IMR-90 (cell line): Measurements from ENCODE around the gene ERVH48-1. TPM values are rescaled to one million over a fixed set of nuclear protein-coding genes. Genes with fewer than 3 reads are reported as not detected.

Experiments
- ATAC-seq: fragments of 200-7000 bp; cut with Tn5 transposase; 2 replicates; pipeline ENCODE4 v1.9.1; 2020; ENCODE audit warnings: low read depth, mild to moderate bottlenecking, moderate library complexity
- BruUV-seq: library from RNA; stranded (reverse); fragments of 400-500 nt; replicated peaks from 2 replicates; lab custom pipeline; 2021; lab: Mats Ljungman, UMichigan
- CTCF ChIA-PET: fragments of 300-600 bp; formaldehyde crosslinking; extraction: SDS; loops from one replicate; lab custom pipeline; 2021; ENCODE audit warnings: antibody characterized with exemption; lab: Yijun Ruan, JAX
- POLR2A ChIA-PET: fragments of 300-600 bp; sonication (Branson Sonifier 250); formaldehyde crosslinking; loops from one replicate; lab custom pipeline; 2022; ENCODE audit warnings: antibody characterized with exemption; ENCODE audit not compliant: unreplicated experiment; lab: Charles Lee
- DNase-seq: peaks from one replicate; pipeline ENCODE4 v3.0.0; 2013
- H2AFZ ChIP-seq: replicated peaks from 2 replicates; pipeline ENCODE3; 2013; ENCODE audit warnings: low read length, mild to moderate bottlenecking; ENCODE audit not compliant: poor library complexity
- H2AK5ac ChIP-seq: 2 replicates; pipeline ENCODE4 v1.6.1; 2013; ENCODE audit warnings: low read depth, low read length, inconsistent platforms
- H2AK9ac ChIP-seq: replicated peaks from 2 replicates; pipeline ENCODE3; 2013; ENCODE audit warnings: mild to moderate bottlenecking, low read depth, low read length, moderate library complexity; ENCODE audit not compliant: poor library complexity
- H2BK120ac ChIP-seq: 2 replicates; pipeline ENCODE4 v1.6.1; 2013; ENCODE audit warnings: low read depth, low read length, inconsistent platforms
- H2BK15ac ChIP-seq: 3 replicates; pipeline ENCODE4 v1.6.1; 2013; ENCODE audit warnings: low read depth, low read length, inconsistent platforms
- H2BK20ac ChIP-seq: 2 replicates; pipeline ENCODE4 v1.6.1; 2013; ENCODE audit warnings: low read depth, mild to moderate bottlenecking, inconsistent platforms, low read length, moderate library complexity
- H2BK5ac ChIP-seq: 2 replicates; pipeline ENCODE4 v1.6.1; 2013; ENCODE audit warnings: mild to moderate bottlenecking, low read depth, low read length, inconsistent platforms; ENCODE audit not compliant: poor library complexity, severe bottlenecking
- H3K14ac ChIP-seq: replicated peaks from 2 replicates; pipeline ENCODE4 v1.6.1; 2013; ENCODE audit warnings: low read depth, low read length, inconsistent platforms
- H3K18ac ChIP-seq: 2 replicates; pipeline ENCODE4 v1.6.1; 2013; ENCODE audit warnings: low read depth, low read length, control low read depth
- H3K23ac ChIP-seq: 2 replicates; pipeline ENCODE4 v1.6.1; 2013; ENCODE audit warnings: low read depth, low read length, inconsistent platforms
- H3K27ac ChIP-seq: 2 replicates; pipeline ENCODE4 v1.5.1; 2013; ENCODE audit warnings: mild to moderate bottlenecking, control low read depth, low read length; ENCODE audit not compliant: insufficient read depth
- H3K27me3 ChIP-seq: 2 replicates; pipeline ENCODE4 v1.6.1; 2013; ENCODE audit warnings: low read length; ENCODE audit not compliant: control insufficient read depth, insufficient read depth
- H3K36me3 ChIP-seq: 2 replicates; pipeline ENCODE4 v1.6.1; 2013; ENCODE audit warnings: low read length, mixed read lengths; ENCODE audit not compliant: control insufficient read depth, insufficient read depth
- H3K4ac ChIP-seq: 2 replicates; pipeline ENCODE4 v1.6.1; 2013; ENCODE audit warnings: low read depth, low read length, inconsistent platforms
- H3K4me1 ChIP-seq: 2 replicates; pipeline ENCODE4 v1.6.1; 2013; ENCODE audit warnings: low read length, mixed read lengths; ENCODE audit not compliant: control insufficient read depth, insufficient read depth
- H3K4me2 ChIP-seq: 2 replicates; pipeline ENCODE4 v1.6.1; 2013; ENCODE audit warnings: low read depth, mild to moderate bottlenecking, control low read depth, low read length, moderate library complexity
- H3K4me3 ChIP-seq: 2 replicates; pipeline ENCODE4 v1.5.1; 2013; ENCODE audit warnings: low read depth, mild to moderate bottlenecking, control low read depth, low read length, moderate library complexity; ENCODE audit not compliant: insufficient read depth
- H3K56ac ChIP-seq: 2 replicates; pipeline ENCODE4 v1.6.1; 2013; ENCODE audit warnings: low read length, inconsistent platforms; ENCODE audit not compliant: insufficient read depth; ENCODE audit errors: extremely low read depth
- H3K79me1 ChIP-seq, 2 experiments: 2 replicates each; pipeline ENCODE4 v1.6.1; 2013; ENCODE audit warnings: low read length in 2 of 2, inconsistent platforms in 1 of 2, low read depth in 1 of 2
- H3K9ac ChIP-seq: 2 replicates; pipeline ENCODE4 v1.6.1; 2013; ENCODE audit warnings: low read depth, low read length, control low read depth
- H3K9me1 ChIP-seq: 2 replicates; pipeline ENCODE4 v1.6.1; 2013; ENCODE audit warnings: low read length, inconsistent platforms; ENCODE audit not compliant: insufficient read depth
- H3K9me3 ChIP-seq: 2 replicates; pipeline ENCODE4 v1.6.1; 2013; ENCODE audit warnings: low read length; ENCODE audit not compliant: control insufficient read depth, insufficient read depth
- H4K20me1 ChIP-seq: 2 replicates; pipeline ENCODE4 v1.6.1; 2013; ENCODE audit warnings: low read length, inconsistent platforms; ENCODE audit not compliant: insufficient read depth
- H4K5ac ChIP-seq: 2 replicates; pipeline ENCODE4 v1.6.1; 2013; ENCODE audit warnings: mild to moderate bottlenecking, low read depth, low read length, control low read depth
- H4K8ac ChIP-seq, 2 experiments: 2 replicates each; pipeline ENCODE4 v1.6.1; 2013; ENCODE audit warnings: low read depth in 2 of 2, low read length in 2 of 2, control low read depth in 1 of 2, inconsistent platforms in 1 of 2
- H4K91ac ChIP-seq: 2 replicates; pipeline ENCODE4 v1.6.1; 2013; ENCODE audit warnings: low read depth, low read length, inconsistent platforms; ENCODE audit not compliant: insufficient read depth
- BHLHE40 ChIP-seq: fragments of 150-350 bp; IDR thresholded peaks from 2 replicates; pipeline ENCODE4 v1.6.1; 2016; ENCODE audit warnings: mild to moderate bottlenecking, low read depth, low read length
- CHD1 ChIP-seq: IDR thresholded peaks from 2 replicates; pipeline ENCODE4 v1.6.1; 2012; ENCODE audit warnings: low read depth, low read length, improper control_type of control experiment
- MAFK ChIP-seq: IDR thresholded peaks from 2 replicates; pipeline ENCODE4 v1.6.1; 2012; ENCODE audit warnings: low read depth, low read length, improper control_type of control experiment
- RAD21 ChIP-seq: IDR thresholded peaks from 2 replicates; pipeline ENCODE4 v1.6.1; 2012; ENCODE audit warnings: low read length, improper control_type of control experiment
- RCOR1 ChIP-seq: IDR thresholded peaks from 2 replicates; pipeline ENCODE4 v1.6.1; 2012; ENCODE audit warnings: mild to moderate bottlenecking, low read length, improper control_type of control experiment; ENCODE audit not compliant: insufficient replicate concordance
- WGBS, 2 experiments: methylation state at CpG; one replicate each; pipeline versions ENCODE4 v1.1.5 to v1.1.7; 2013; ENCODE audit warnings: missing lambda C conversion rate in 2 of 2; ENCODE audit not compliant: insufficient read length in 1 of 2; ENCODE audit errors: extremely low coverage in 2 of 2; 5-methylcytosine and 5-hydroxymethylcytosine counted together
- dilution Hi-C: fragments of 300-500 bp; cut with HindIII; formaldehyde crosslinking; loops from one replicate; pipeline ENCODE4 v1.14.3; 2018; ENCODE audit warnings: low sequenced_read_pairs; ENCODE audit not compliant: unreplicated experiment
- in situ Hi-C: fragments of 300-500 bp; cut with MboI; formaldehyde crosslinking; loops from 3 replicates; pipeline ENCODE4 v1.14.3; 2019; ENCODE audit warnings: low sequenced_read_pairs, inconsistent platforms, mixed read lengths
- intact Hi-C: fragments of 100-400 bp; cut with micrococcal nuclease; formaldehyde crosslinking; loops from 2 replicates; pipeline ENCODE4 v1.10.0; 2022
- polyA plus RNA-seq, 3 experiments: library from polyadenylated mRNA; depleted of rRNA; stranded (reverse); fragments of >200 nt; gene quantifications; 2 replicates each; pipeline ENCODE4 v1.2.3, GENCODE V29; 2012; ENCODE audit warnings: low replicate concordance in 1 of 3
- total RNA-seq: library from RNA; depleted of rRNA; stranded (reverse); fragments of >200 nt; gene quantifications from 2 replicates; pipeline ENCODE4 v1.2.3, GENCODE V29; 2012

Gene ERVH48-1
- total and polyA plus RNA-seq, 2 of the 4 experiments (the other 2 are of a cell fraction) = under 0.01 TPM; not detected in 1

GRCh38 chr21:42905195-42905594 lies 20.2 kb downstream of the ERVH48-1 start:
- no peak overlapping the region for H3K23ac ChIP-seq
- BruUV-seq = no TSS peak
- H2AK5ac ChIP-seq = no peak overlapping the region
- ChIA-PET CTCF (no interaction called here), POLR2A (no interaction called here)
- no peak overlapping the region for H3K18ac ChIP-seq
- ATAC-seq = no peak
- peak; percentile 7 for DNase-seq
- no peak overlapping the region for H4K91ac ChIP-seq
- peaks cover 48% of the 10 kb centered on the region for H3K36me3 ChIP-seq
- H3K27me3 ChIP-seq = no peaks in the 10 kb centered on the region
- H3K4me1 ChIP-seq = no peaks in the 10 kb centered on the region
- peaks cover 16% of the 10 kb centered on the region for H4K20me1 ChIP-seq
- no peak overlapping the region for H2AFZ ChIP-seq
- H2BK15ac ChIP-seq = no peak overlapping the region
- H4K5ac ChIP-seq = no peak overlapping the region
- peaks cover 9 to 37% of the 10 kb centered on the region in 2 experiments for H3K79me1 ChIP-seq
- 100% methylated on average over 4 of the region's 8 CpGs; no CpG with 5 or more reads in 1 of the 2 experiments for WGBS, 2 experiments
- no peak overlapping the region for H2BK120ac ChIP-seq
- no peak overlapping the region for H3K4ac ChIP-seq
- dilution Hi-C loops (no loop called here), in situ Hi-C loops (no loop called here), intact Hi-C loops (no loop called here)
- TF ChIP-seq BHLHE40 (no peak), RAD21 (no peak), RCOR1 (no peak), CHD1 (no peak), MAFK (no peak)
- no peak overlapping the region for H3K4me3 ChIP-seq
- H3K9me1 ChIP-seq = peaks cover 2% of the 10 kb centered on the region; the same call in 1 of the 2 replicates
- H3K56ac ChIP-seq = no peak overlapping the region
- H3K4me2 ChIP-seq = no peak overlapping the region
- H3K14ac ChIP-seq = no peak overlapping the region
- no peak overlapping the region for H4K8ac ChIP-seq
- H2BK5ac ChIP-seq = no peak overlapping the region
- H2AK9ac ChIP-seq = no peak overlapping the region
- H2BK20ac ChIP-seq = no peak overlapping the region
- H3K9me3 ChIP-seq = no peaks in the 10 kb centered on the region
- no peak overlapping the region for H3K9ac ChIP-seq
- H3K27ac ChIP-seq = no peak overlapping the region
